ENCODE measurements around the gene ZNF578.
"Not testable (repeated sequence)": the region's sequence is repeated elsewhere in the genome, so short reads cannot be mapped to it uniquely, and the experiment has no call there.

Gene ZNF578

GRCh38 chr19:52453324-52454094 is at the start of gene ZNF578:
Gene ZNF578, plus strand, starts transcription at chr19:52453553. Its CDS starts 48,293 bp downstream, at chr19:52501846.
- DNase-seq, result peak; percentile 94

GRCh38 chr19:52410276-52410675 is 43.1 kb upstream of the ZNF578 start:
- DNase-seq, result no peak

GRCh38 chr19:52415711-52416110 is 37.6 kb upstream of the ZNF578 start:
- DNase-seq, result no peak

- DNase-seq, result no peak
These were observed 24.4 kb upstream of the ZNF578 start, which contains the start of gene ZNF534 for GRCh38 chr19:52428937-52429336. Gene ZNF534, plus strand, starts transcription at chr19:52429148. Its CDS starts 2,327 bp downstream, at chr19:52431475.

GRCh38 chr19:52442179-52442578 is 11.2 kb upstream of the ZNF578 start:
- DNase-seq, result no peak

- DNase-seq, result no peak
These were observed 8.8 kb upstream of the ZNF578 start for GRCh38 chr19:52444506-52444905.

GRCh38 chr19:52451241-52451640 is 2.1 kb upstream of the ZNF578 start:
- DNase-seq, result no peak

GRCh38 chr19:52464798-52465470 is 11.6 kb downstream of the ZNF578 start:
- DNase-seq, result no peak

GRCh38 chr19:52473655-52474350 is 20.4 kb downstream of the ZNF578 start:
- DNase-seq, result no peak

- DNase-seq, result no peak
These were observed 21.2 kb downstream of the ZNF578 start for GRCh38 chr19:52474351-52475127.

- DNase-seq, result not testable (repeated sequence)
These were observed 30.9 kb downstream of the ZNF578 start for GRCh38 chr19:52484111-52484743.

GRCh38 chr19:52485064-52485463 is 31.7 kb downstream of the ZNF578 start:
- not testable (repeated sequence) for DNase-seq

- not testable (repeated sequence) for DNase-seq
These were observed 32.3 kb downstream of the ZNF578 start for GRCh38 chr19:52485561-52486240.

- DNase-seq, result peak; percentile 55
These were observed 39.0 kb downstream of the ZNF578 start for GRCh38 chr19:52492201-52492993.

GRCh38 chr19:52492994-52493470 is 39.7 kb downstream of the ZNF578 start:
- peak; percentile 24 for DNase-seq

- no peak for DNase-seq
These were observed 41.2 kb downstream of the ZNF578 start for GRCh38 chr19:52494518-52494917.

GRCh38 chr19:52498571-52498970 is 45.2 kb downstream of the ZNF578 start:
- DNase-seq, result no peak

GRCh38 chr19:52500474-52500873 is 47.1 kb downstream of the ZNF578 start:
- DNase-seq, result not testable (repeated sequence)

- DNase-seq, result not testable (repeated sequence)
These were observed 47.6 kb downstream of the ZNF578 start for GRCh38 chr19:52500991-52501390.

GRCh38 chr19:52507266-52507665 is 53.9 kb downstream of the ZNF578 start:
- DNase-seq, result no peak
